ENCODE results near the gene PTPN12.

- TF ChIP-seq EZH2 (IDR thresholded peaks at IDR 0.05; ENCODE audit: insufficient read depth, poor library complexity, severe bottlenecking) (no peak), EZH2phosphoT487 (IDR thresholded peaks at IDR 0.05; ENCODE audit: insufficient read depth, low read depth) (no peak)
These were observed 40.0 kb upstream of the PTPN12 start for GRCh38 chr7:77497079-77497478.

Measured in GM23248 (cell line).